ENCODE measurements around the gene HELZ.

The HELZ gene

DNA sequence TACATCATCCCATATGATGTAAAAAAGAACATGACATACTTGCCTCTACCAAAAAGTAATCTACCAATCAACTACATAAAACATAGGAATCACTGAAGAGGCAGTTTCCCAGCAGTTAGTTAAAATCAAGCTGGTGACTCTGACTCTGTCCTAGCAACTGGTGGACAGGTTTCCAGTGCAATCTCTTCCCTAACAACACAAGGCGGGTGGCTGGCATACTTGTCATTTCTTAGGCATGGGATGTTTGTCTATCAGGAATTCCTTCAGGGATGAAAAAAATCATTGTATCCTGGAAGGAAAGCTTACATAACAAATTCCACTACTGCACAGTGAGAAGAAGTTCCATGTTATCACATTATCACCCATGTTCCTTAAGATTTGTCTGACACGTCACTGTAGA is 50.9 kb downstream of the HELZ start:
- no peak for DNase-seq

DNA sequence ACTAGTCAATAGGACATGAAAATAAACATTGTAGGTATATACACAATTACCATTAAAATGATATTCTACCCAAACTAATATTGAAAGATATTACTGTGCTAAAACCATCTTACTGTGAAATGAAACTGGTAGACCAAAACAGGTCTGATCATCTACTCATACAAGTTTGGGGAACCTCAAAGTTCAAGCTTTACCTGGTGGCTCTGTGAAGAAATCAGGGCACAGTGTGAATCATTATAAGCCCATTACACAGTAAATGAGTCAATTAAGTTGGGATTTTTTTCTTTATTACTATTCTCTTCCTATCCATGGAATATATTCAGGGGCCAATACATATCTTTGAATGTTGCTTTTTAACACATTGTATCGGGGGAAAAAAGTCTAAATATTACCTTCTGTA is 57.1 kb downstream of the HELZ start:
- no peak for DNase-seq

DNA sequence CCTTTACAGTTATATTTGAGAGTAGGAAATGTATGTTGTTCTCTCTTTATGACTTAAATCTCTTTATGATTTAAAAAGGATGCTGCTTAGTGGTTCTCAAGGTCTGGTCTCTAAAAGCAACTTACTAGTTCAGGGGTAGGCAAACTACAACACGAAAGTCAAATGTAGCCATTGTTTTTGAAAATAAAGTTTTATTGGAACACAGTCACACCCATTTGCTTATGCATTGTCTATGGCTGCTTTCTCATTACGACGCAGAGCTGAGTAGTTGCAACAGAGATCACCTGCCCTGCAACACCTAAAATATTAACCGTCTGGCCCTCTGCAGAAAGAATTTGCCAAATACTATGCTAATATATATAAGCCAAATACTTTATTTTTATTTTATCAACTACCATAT is 58.2 kb downstream of the HELZ start:
- no peak for DNase-seq

DNA sequence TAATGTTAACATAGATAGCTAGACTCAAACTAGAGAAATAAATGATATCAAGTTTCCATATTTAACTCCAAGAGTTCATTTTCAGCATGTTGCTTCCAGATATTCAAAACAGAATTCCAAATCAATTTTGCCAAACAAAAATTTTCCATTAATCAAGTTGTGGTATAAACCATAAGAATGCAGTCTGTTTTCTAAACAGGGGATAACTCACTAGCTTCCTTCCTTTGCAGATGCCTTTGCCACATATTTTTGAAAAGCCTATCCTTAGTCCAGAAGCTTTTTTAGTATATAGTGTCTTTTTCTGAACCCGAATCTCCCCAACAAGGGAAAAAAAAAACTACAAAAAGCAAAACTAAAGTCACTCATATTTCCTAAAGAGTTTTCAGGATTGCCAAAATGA is 61.5 kb downstream of the HELZ start:
- DNase-seq: no peak

DNA sequence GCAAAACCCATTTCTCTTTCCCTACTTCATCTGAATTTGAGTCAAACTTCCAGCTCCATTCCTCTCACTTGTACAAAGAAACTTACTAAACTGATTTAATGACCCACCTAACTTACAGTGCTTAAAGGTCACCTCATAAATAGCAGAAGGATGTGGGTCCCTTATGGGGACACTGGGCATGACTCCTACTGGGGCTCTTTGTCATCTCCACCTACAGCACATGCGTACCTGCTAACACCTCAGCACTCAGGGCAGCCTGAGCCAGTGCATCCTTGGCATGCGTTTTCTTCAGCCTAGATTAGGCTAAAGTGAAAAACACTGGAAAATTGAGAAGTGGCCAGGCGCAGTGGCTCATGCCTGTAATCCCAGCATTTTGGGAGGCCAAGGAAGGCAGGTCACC is 63.2 kb downstream of the HELZ start:
- no peak for DNase-seq

DNA sequence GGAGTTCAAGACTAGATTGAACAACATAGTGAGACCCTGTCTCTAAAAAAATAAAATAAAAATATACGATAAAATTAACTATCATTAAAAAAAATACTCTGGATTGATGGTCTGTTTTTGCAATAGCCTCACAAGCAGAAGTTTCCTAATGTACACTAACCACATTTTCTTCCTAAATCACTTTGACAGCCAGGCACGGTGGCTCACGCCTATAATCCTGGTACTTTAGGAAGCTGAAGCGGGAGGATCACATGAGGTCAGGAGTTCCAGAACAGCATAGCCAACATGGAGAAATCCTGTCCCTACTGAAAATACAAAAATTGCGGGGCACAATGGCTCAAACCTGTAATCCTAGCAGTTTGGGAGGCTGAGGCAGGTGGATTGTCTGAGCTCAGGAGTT is 64.7 kb downstream of the HELZ start:
- DNase-seq: no peak

DNA sequence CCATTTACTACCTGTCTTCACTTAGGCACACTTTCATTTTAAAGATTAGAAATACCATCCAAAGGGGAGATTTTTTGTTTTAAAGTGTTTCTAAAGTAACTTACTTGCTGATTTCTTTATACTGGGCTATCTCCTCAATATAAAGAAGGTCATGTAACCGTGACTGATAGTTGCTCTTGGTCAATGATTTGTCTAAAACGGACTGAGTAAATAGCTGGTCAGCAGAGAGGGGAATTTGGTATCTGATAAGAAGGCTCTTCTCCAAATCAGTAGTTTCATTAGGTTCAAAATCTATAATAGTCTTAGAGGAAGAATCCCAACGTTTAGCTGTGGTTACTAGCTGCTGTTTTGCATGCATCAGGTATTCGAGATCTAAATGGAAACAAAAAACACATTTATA is 66.4 kb downstream of the HELZ start:
- no peak for DNase-seq

DNA sequence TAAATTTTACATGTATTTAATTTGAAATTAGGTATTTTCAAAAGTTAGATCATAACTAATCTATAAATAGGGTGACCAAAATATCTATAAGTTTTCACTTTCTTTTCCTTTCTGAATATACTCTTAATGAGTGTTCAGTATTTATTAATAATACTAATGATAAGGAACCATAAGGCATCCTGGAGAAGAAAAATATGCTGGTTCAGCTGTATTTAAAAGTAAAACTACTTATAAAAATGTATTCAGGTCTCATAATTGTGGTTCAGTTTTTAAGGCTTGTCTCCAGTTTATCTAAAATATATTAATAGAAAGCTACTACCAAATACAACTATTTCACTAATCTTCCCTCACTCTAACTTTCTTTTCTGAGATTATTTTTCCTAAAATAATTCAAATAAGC is 67.3 kb downstream of the HELZ start:
- no peak for DNase-seq

DNA sequence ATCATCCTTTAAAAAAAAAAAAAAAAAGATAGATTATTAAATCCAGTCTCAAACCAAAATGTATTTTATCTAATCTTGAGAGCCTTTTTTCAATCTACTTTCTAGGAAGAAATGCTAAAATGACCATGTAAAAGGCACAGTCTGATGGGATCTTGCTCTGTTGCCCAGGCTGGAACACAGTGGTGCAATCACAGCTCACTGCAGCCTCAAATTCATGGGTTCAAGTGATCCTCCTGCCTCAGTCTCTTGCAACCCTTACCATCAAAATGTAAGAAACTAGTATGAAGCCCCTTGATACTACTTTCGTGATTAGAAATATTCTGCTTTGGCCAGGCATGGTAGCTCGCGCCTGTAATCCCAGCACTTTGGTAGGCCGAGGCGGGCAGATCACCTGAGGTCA is 70.8 kb downstream of the HELZ start:
- no peak for DNase-seq

DNA sequence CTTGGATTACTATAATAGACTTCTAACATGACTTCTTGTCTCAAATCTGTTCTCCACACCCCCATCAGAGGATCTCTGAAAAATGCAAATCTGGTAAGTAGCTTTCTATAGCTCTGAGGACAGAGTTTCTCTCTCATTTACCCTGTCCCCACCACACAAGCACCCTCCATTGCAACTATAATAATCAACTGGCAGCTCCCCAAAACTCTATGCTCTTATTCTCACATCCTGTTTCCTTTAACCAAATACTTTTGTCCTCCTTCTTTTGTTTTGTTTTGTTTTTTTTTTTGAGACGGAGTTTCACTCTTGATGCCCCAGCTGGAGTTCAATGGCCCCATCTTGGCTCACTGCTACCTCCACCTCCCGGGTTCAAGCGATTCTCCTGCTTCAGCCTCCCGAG is 73.4 kb downstream of the HELZ start:
- no peak for DNase-seq

DNA sequence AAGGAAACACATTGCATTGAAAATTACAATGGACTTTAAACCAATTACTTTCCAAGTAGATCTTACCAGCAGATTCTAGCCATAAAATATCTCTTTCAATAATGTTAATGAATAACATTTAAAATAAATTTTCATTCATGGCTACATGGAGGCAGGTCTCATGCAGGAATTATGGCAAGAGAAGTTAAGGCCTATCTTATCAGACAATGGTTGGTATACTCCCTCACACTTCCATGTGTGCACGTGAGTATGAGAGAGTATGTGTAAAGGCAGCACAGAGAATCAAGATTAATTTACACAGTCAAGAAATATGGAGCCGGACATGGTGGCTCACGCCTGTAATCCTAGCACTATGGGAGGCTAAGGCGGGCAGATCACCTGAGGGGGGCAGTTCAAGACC is 76.5 kb downstream of the HELZ start:
- DNase-seq: no peak

DNA sequence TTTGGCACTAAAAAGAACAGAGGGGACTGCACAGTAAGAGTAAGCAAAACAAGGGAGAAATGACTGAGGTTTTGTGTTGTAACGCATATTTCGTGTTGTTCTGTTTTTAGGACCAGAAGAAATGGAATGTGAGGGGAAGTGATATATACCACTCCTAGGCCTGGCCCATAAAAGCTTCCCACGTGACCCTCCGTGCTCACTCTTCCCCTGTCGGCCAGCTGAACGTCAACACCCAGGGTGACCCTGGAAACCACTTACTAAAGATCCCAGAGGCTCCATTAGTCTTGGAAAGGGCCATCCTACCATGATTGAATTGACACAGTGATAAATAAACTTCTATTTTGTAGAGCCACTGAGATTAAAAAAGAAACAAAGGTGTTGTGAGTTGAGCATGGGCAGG is 79.8 kb downstream of the HELZ start:
- DNase-seq: no peak

DNA sequence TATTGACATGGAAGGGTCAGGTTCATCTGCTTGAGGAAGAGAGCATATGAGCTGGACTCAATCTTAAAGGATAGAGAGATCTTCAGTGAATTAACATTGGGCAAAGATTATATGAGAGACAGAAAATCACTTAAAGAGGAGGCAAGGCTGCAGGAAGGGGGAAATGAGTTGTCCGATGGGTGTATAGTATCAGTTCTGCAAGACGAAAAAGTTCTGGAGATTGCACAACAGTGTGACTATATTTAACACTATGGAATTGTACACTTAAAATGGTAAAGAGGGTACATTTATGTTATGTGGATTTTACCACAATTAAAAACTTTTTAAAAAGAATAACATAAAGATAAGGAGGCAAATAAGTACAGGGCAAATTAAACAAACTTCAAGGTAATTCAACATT is 80.7 kb downstream of the HELZ start:
- DNase-seq: no peak

DNA sequence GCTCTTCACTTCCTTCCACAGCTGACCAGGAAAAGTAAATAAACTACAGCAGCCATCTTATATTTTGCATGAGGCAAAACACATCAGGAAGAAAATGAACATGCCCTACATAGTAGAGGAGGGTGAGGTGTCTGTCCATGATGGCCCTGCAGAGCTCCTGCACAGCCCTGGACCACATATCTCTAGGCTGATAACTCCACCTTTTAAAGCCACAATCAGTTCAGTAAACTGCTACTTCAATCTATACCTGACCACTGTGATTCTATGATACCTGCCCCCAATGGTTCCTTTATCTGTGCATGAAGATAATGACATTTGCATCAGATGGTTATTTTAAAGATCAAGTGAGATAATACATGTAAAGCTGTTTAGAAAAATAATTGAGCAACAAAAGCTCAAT is 82.2 kb downstream of the HELZ start:
- DNase-seq: no peak

DNA sequence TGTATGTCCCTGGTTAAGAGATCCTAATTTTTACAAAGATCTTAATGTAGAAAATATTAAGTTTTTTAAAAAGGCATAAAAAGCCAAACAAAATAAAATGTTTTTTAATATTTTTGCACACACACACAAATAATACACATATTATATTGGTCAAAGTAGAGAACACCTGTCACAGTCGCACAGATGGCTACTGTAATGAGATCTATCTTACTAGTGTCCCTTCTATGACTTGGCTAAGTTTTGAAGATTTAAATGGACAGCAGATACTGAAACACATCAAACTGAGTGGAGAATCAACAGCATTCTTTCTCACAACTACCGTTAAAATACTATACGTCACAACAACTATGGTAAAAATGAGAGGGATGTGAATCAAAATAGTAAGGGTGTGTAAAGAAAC is 83.4 kb downstream of the HELZ start:
- no peak for DNase-seq

DNA sequence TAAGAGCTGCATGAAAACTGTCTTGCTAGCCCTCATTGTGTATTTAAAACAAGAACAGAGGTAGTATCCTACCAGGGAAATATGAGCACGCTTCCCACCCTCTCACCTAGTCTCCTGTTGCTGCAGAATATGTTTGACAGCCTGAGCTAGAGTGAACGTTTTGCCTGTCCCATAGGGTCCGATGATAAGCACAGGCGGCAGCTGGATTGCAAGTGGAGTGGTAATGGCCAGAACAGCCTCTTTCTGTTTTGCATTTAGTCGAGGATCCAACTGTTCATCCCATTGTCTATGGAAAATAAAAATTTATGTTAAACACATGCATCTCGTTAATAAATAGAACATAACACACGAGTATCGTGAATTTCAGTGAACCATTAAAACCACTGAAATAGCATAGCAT is 84.2 kb downstream of the HELZ start:
- no peak for DNase-seq

DNA sequence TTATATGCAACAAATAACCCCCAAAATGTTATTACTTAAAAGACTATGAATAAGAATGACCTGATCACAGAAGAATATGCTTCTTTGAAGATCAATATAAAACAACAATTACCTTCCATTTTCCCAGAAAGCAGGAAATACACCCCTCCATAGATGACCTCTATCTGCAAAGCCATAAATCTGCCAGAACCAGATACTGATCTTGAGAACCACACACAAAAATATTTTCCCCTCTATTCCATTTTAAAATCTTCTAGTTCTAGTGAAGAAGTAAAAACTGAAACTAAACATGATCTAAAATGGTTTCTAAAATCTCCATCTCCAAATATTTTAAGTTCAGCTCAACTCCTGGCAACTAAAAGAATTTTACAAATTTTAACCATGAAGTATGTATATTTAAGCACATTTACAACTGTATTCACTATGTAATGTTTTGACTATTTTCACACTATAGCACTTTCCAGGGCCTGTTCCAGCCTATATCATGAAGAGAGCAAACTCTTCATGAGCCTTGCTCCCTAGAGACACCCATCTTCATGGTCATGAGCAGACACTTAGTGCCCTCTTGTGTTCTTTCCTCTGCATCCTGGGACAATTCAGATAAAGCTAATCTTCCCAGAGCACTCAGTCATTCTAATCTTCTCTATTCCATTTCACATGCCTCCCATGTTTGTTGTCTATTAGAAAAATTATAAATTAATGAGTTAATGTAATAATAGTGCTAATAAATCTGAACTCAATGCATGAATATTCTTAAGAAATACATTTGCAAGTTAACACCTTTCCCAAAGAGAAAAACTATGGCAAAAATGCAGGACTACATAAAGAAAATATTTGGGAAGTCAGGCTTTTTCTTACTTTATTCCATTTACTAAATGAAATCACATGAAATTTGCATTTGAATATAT is 87.0 kb downstream of the HELZ start:
- DNase-seq: no peak

DNA sequence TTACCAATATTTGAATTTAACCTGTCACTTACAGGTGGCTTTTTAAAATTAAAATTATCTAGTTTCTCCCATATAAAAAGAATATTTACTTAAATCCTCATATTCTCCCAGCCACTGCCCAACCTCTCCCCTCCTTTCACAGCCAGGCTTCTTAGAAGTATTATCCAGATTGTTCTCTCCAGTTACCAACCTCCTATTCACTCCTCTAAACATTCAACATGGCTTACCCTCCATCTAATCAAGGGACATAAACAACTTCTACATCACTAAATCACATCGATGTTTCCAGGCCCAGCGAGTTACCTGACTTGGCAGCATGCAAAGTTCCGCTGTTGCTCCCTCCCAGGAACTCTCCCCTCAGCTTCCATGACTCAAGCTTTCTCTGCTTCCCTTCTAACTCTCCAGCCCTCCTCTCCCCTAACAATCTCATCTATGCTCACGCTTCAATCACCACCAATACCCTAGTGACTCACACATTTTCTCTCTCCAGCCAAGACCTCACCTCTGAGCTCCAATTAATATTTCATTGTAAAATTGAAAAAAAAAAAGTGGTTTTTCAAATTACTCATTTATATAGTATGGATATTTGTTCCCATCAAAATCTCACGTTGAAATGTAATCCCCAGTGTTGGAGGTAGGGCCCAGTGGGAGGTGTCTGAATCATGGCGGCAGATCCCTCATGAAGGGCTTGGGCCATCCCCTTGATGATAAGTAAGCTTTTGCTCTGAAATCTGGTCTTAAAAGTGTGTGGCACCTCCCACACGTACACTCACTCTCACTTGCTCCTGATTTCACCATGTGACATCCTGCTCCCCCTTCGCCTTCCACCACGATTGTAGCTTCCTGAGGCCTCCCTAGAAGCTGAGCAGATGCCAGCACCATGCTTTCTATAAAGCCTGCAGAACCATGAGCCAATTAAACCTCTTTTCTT is 88.5 kb downstream of the HELZ start:
- no peak for DNase-seq

DNA sequence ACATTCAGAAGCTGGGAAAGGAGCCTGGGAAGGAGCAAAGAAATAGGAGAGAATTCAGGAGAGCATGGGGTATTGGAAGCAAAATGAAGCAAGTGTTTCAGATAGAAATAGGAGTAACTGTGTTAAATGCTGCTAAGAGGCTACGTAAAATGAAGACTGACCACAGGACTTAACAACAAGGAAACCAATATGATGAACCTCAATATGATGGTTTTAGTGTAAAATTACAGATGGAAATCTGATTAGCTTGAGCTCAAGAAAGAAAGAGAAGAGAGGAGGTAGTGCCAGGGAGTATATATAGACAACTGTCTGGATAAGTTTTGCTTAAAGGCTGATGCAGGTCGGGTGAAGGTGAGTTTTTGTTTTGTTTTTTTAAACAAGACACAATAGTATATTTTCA is 92.2 kb downstream of the HELZ start:
- DNase-seq: no peak

DNA sequence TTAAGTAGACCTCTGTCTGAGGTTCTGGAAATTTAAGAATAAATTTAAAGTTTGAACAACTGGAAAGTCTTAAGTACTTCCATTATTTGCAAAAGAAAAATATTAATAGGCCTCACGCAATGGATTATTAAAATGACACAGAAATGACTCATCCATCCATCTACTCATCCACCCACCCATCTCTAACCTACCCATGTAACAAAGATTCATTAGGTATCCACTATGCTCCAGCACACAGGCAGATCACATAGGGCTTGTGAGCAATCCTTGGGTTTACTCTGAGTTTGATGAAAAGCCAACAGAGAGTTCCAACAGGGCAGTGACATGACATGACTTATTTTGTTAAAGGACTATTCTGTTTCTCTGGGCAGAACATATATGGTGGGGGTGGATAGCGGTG is 93.3 kb downstream of the HELZ start:
- DNase-seq: no peak

DNA sequence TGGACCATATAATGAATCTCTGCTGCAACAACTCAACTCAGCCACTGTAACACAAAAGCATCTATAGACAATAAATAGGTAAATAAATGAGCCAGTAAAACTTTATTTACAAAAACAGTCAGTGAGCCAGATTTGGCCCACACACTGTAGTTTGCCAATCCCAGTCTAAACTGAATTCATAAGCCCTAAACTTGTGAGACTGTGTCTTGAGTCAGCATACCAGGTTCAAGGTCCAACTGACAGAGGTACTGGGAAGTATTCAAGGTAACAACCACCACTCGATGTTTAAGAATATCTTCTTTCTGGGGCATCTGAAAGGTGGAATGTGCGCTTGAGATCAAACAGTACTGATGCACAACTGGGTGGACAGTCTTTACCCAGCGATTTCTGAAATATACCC is 94.2 kb downstream of the HELZ start:
- DNase-seq: no peak

DNA sequence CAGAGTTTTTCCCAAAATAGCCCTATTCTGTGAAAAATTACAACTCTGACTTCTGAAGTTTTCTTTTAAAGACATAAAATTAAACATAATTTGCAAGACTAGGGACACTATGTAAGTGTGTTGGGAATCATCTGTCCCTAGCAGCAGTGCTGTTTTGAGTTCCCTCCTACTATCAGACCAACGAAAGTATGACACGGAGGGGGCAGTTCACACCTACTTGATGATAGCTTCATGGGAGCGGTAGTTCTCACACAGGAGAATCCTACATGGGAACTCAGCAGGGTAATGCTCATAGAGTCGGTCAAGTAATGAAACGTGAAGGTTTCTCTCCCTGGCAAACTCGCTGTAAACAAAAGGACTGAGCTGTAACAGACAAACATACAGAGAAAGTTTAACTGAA is 96.6 kb downstream of the HELZ start:
- DNase-seq: no peak

DNA sequence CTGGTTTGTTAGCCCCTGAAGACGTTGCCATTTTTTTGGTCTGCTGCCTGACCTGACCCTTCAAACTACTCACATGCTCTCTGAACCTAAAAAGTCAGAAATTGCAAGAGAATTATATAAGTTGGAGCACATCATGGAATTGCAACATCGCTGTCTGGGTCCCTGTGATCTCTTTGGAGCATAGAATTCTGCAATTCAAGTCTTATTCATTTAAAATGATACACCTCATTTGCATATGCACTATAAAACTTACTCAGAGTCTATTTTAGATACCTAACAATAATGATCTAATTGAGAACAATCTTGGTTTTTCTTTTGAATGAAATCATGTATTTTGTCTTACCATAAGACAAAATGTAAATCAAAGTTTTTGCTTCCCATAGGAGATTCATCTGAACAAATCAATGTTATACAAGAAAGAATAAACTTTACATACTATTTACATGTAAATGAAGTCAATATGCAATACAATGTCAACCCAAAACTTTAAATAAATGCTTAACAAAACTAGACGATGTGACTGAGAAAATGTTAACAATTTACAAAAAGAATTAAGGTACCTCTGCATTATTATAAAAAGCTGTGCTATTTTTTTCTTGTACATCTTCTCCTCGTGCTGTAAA is 99.7 kb downstream of the HELZ start:
- no peak for DNase-seq

DNA sequence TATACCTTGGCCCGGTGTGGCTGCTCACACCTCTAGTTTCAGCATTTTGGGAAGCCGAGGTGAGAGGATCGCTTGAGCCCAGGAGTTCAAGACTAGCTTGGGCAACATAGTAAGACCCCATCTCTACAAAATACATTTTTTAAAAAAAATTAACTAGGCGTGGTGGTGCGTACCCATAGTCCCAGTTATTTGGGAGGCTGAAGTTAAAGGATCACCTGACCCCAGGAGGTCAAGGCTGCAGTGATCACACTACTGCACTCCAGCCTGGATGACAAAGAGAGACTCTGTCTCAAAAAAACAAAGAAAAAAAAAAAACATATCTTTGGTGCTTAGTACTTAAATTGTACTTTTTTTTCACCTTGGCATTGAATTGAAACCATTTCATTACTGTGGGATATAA is 101.7 kb downstream of the HELZ start:
- no peak for DNase-seq

All from T-helper 1 cell (primary cell).